HEK293 (cell line): ENCODE data around the gene SMTN.
"Not testable (repeated sequence)": the region's sequence is repeated elsewhere in the genome, so short reads cannot be mapped to it uniquely, and the experiment has no call there.

Source experiments
- CTCF ChIA-PET: fragments of 350-600 bp; formaldehyde crosslinking; extraction: SDS; loops from one replicate; lab custom pipeline; 2021; ENCODE audit warnings: antibody characterized with exemption; lab: Yijun Ruan, JAX
- POLR2A ChIA-PET: fragments of 300-600 bp; formaldehyde crosslinking; extraction: SDS; loops from one replicate; lab custom pipeline; 2020; ENCODE audit warnings: antibody characterized with exemption, inconsistent platforms; lab: Yijun Ruan, JAX
- H3K27ac ChIP-seq: fragments of 200-500 bp; sonication (Bioruptor generic); 2 replicates; pipeline ENCODE4 v1.5.1; 2014; ENCODE audit warnings: low read depth, low read length, control low read depth, inconsistent platforms; ENCODE audit errors: extremely low read depth
- H3K36me3 ChIP-seq, 2 experiments: fragments of 200-500 bp in 1 of 2; sonication (Bioruptor generic) in 1 of 2; 1 replicate in 1 of 2; 2 replicates in 1 of 2; pipeline ENCODE4 v1.5.1; 2014 to 2017; ENCODE audit warnings: inconsistent platforms in 2 of 2, low read length in 2 of 2; ENCODE audit not compliant: control insufficient read depth in 2 of 2, insufficient read depth in 1 of 2
- H3K4me1 ChIP-seq: fragments of 200-500 bp; sonication (Bioruptor generic); 2 replicates; pipeline ENCODE4 v1.5.1; 2014; ENCODE audit warnings: mild to moderate bottlenecking, low read length, inconsistent platforms; ENCODE audit not compliant: control insufficient read depth, insufficient read depth
- H3K4me3 ChIP-seq: 2 replicates; pipeline ENCODE4 v1.5.1; 2011; ENCODE audit warnings: low read depth, mild to moderate bottlenecking, control low read depth, low read length, moderate library complexity
- H3K9me3 ChIP-seq: fragments of 200-500 bp; sonication (Bioruptor generic); 2 replicates; pipeline ENCODE4 v1.5.1; 2014; ENCODE audit warnings: low read depth, low read length, inconsistent platforms; ENCODE audit not compliant: control insufficient read depth, insufficient read depth
- GFI1B ChIP-seq: fragments of 450-650 bp; formaldehyde crosslinking; IDR thresholded peaks from 2 replicates; pipeline ENCODE4 v1.5.1; 2016; ENCODE audit warnings: missing biosample characterization, missing genetic modification characterization
- GLI4 ChIP-seq: fragments of 450-650 bp; formaldehyde crosslinking; IDR thresholded peaks from 2 replicates; pipeline ENCODE4 v1.5.1; 2016; ENCODE audit warnings: missing biosample characterization, missing genetic modification characterization
- HIC1 ChIP-seq: fragments of 450-650 bp; formaldehyde crosslinking; IDR thresholded peaks from 2 replicates; pipeline ENCODE4 v1.5.1; 2016; ENCODE audit warnings: missing biosample characterization, missing genetic modification characterization
- KLF7 ChIP-seq: fragments of 450-650 bp; formaldehyde crosslinking; IDR thresholded peaks from 2 replicates; pipeline ENCODE4 v1.5.1; 2016; ENCODE audit warnings: missing biosample characterization, missing genetic modification characterization, borderline replicate concordance
- REST ChIP-seq: fragments of 450-650 bp; formaldehyde crosslinking; IDR thresholded peaks from 2 replicates; pipeline ENCODE4 v1.5.1; 2016; ENCODE audit warnings: missing biosample characterization, missing genetic modification characterization
- SETDB1 ChIP-seq: IDR thresholded peaks from one replicate; pipeline ENCODE4 v1.6.1; 2017; ENCODE audit warnings: mild to moderate bottlenecking, low read length, moderate library complexity, mixed read lengths; ENCODE audit not compliant: insufficient read length
- TCF7L2 ChIP-seq: IDR thresholded peaks from 2 replicates; pipeline ENCODE4 v1.6.1; 2011; ENCODE audit warnings: low read depth, mild to moderate bottlenecking, inconsistent platforms, low read length, moderate library complexity, borderline replicate concordance
- ZFP69B ChIP-seq: fragments of 450-650 bp; formaldehyde crosslinking; IDR thresholded peaks from 2 replicates; pipeline ENCODE4 v1.5.1; 2016; ENCODE audit warnings: missing biosample characterization, missing genetic modification characterization
- ZNF146 ChIP-seq: fragments of 450-650 bp; formaldehyde crosslinking; IDR thresholded peaks from 2 replicates; pipeline ENCODE4 v1.5.1; 2016; ENCODE audit warnings: missing biosample characterization, missing genetic modification characterization
- ZNF19 ChIP-seq: fragments of 450-650 bp; formaldehyde crosslinking; IDR thresholded peaks from 2 replicates; pipeline ENCODE4; 2016; ENCODE audit warnings: missing biosample characterization, missing genetic modification characterization, low read depth
- ZNF2 ChIP-seq: fragments of 450-650 bp; formaldehyde crosslinking; IDR thresholded peaks from 2 replicates; pipeline ENCODE4 v1.5.1; 2016; ENCODE audit warnings: missing biosample characterization, missing genetic modification characterization
- ZNF223 ChIP-seq: fragments of 450-650 bp; formaldehyde crosslinking; IDR thresholded peaks from 2 replicates; pipeline ENCODE4 v1.5.1; 2016; ENCODE audit warnings: missing biosample characterization, missing genetic modification characterization
- ZNF266 ChIP-seq: fragments of 450-650 bp; formaldehyde crosslinking; IDR thresholded peaks from 2 replicates; pipeline ENCODE4 v1.5.1; 2016; ENCODE audit warnings: missing biosample characterization, missing genetic modification characterization, low read depth
- ZNF280C ChIP-seq: fragments of 450-650 bp; formaldehyde crosslinking; IDR thresholded peaks from 2 replicates; pipeline ENCODE4 v1.5.1; 2016; ENCODE audit warnings: missing biosample characterization, missing genetic modification characterization
- ZNF394 ChIP-seq: fragments of 450-650 bp; formaldehyde crosslinking; IDR thresholded peaks from 2 replicates; pipeline ENCODE4 v1.5.1; 2016; ENCODE audit warnings: missing biosample characterization, missing genetic modification characterization, mild to moderate bottlenecking, moderate library complexity, borderline replicate concordance
- ZNF416 ChIP-seq: fragments of 450-650 bp; formaldehyde crosslinking; IDR thresholded peaks from 2 replicates; pipeline ENCODE4 v1.5.1; 2016; ENCODE audit warnings: missing biosample characterization, missing genetic modification characterization
- ZNF426 ChIP-seq: fragments of 450-650 bp; formaldehyde crosslinking; IDR thresholded peaks from 2 replicates; pipeline ENCODE4 v1.5.1; 2017; ENCODE audit warnings: missing biosample characterization, missing genetic modification characterization, mild to moderate bottlenecking, inconsistent platforms, moderate library complexity
- ZNF521 ChIP-seq: fragments of 450-650 bp; formaldehyde crosslinking; IDR thresholded peaks from 2 replicates; pipeline ENCODE4 v1.5.1; 2017; ENCODE audit warnings: missing biosample characterization, mild to moderate bottlenecking, missing genetic modification characterization
- ZNF529 ChIP-seq: fragments of 450-650 bp; formaldehyde crosslinking; IDR thresholded peaks from 2 replicates; pipeline ENCODE4 v1.5.1; 2017; ENCODE audit warnings: missing genetic modification characterization, missing biosample characterization; ENCODE audit not compliant: insufficient replicate concordance
- ZNF629 ChIP-seq: fragments of 450-650 bp; formaldehyde crosslinking; IDR thresholded peaks from 2 replicates; pipeline ENCODE4 v1.5.1; 2017; ENCODE audit warnings: missing biosample characterization, missing genetic modification characterization
- ZNF645 ChIP-seq: fragments of 450-650 bp; formaldehyde crosslinking; IDR thresholded peaks from 2 replicates; pipeline ENCODE4; 2016; ENCODE audit warnings: missing biosample characterization, missing genetic modification characterization
- ZNF654 ChIP-seq: fragments of 450-650 bp; formaldehyde crosslinking; IDR thresholded peaks from 2 replicates; pipeline ENCODE4 v1.5.1; 2016; ENCODE audit warnings: low read depth, missing biosample characterization, missing genetic modification characterization
- ZNF843 ChIP-seq: fragments of 450-650 bp; formaldehyde crosslinking; IDR thresholded peaks from 2 replicates; pipeline ENCODE4 v1.5.1; 2016; ENCODE audit warnings: missing biosample characterization, missing genetic modification characterization
- ZSCAN16 ChIP-seq: fragments of 450-650 bp; formaldehyde crosslinking; IDR thresholded peaks from 2 replicates; pipeline ENCODE4 v1.5.1; 2016; ENCODE audit warnings: missing biosample characterization, missing genetic modification characterization
- ZXDB ChIP-seq: fragments of 450-650 bp; formaldehyde crosslinking; IDR thresholded peaks from 2 replicates; pipeline ENCODE4 v1.5.1; 2016; ENCODE audit warnings: missing biosample characterization, missing genetic modification characterization

Gene SMTN

GRCh38 chr22:31096657-31097279, 15.7 kb downstream of the SMTN start:
- ChIA-PET CTCF (interaction anchor here (1.0 to 2.1 kb wide), 5 partner anchors 9 to 134 kb away, joined by 3 to 22 read pairs (median 5); partner anchors contain the start of gene SELENOM), POLR2A (no interaction called here)
- no peak overlapping the region for H3K27ac ChIP-seq
- H3K4me3 ChIP-seq = no peak overlapping the region
- peaks cover 0 to 60% of the 10 kb centered on the region in 2 experiments; a peak in 2 of 3 replicates for H3K36me3 ChIP-seq
- H3K9me3 ChIP-seq = no peaks in the 10 kb centered on the region
- TF ChIP-seq ZNF19 (tag by site-specific recombination) (no peak), HIC1 (no peak), ZNF843 (tag by site-specific recombination) (no peak), ZNF645 (tag by site-specific recombination) (no peak), ZFP69B (tag by site-specific recombination) (no peak), SETDB1 (no peak), ZNF416 (tag by site-specific recombination) (no peak), KLF7 (no peak), ZNF266 (tag by site-specific recombination) (no peak), ZNF280C (tag by site-specific recombination) (no peak), GLI4 (tag by site-specific recombination) (no peak), ZNF521 (tag by site-specific recombination) (no peak), ZSCAN16 (no peak), ZNF146 (tag by site-specific recombination) (no peak), GFI1B (no peak), ZNF223 (no peak), TCF7L2 (no peak), ZNF2 (no peak), ZNF529 (tag by site-specific recombination) (no peak)
- no peaks in the 10 kb centered on the region for H3K4me1 ChIP-seq

- H3K27ac ChIP-seq, H3K4me3 ChIP-seq, POLR2A ChIA-PET, H3K4me1 ChIP-seq, H3K9me3 ChIP-seq: not testable (repeated sequence)
- CTCF ChIA-PET = interaction anchor here (1.0 kb wide), 1 partner anchor 37 kb away, joined by 4 read pairs; no protein-coding TSS in a partner anchor
- H3K36me3 ChIP-seq = peaks cover 0 to 52% of the 10 kb centered on the region in 2 experiments; a peak in 2 of 3 replicates
- TF ChIP-seq ZNF629 (tag by site-specific recombination) = 0 out of 2 replicates have a peak, but pooled peaks have one; percentile 25
- TF ChIP-seq ZNF426 (tag by site-specific recombination) = peak; percentile 74
- TF ChIP-seq ZNF654 (tag by site-specific recombination) = peak; percentile 23; the same call in 1 of the 2 replicates
- peak; percentile 54 for TF ChIP-seq REST
- peak; percentile 93 for TF ChIP-seq ZNF394
- TF ChIP-seq ZXDB (tag by site-specific recombination) = 0 out of 2 replicates have a peak, but pooled peaks have one; percentile 38
Observed at GRCh38 chr22:31097539-31097938, 16.4 kb downstream of the SMTN start.
